Activated T-helper 2 cell treated with anti-CD3 and anti-CD28 coated beads, Interferon-gamma antibody, Interleukin-2, Interleukin-4, amounts not matched to agents 10 μg/mL and 5 μg/mL and 100 μg/mL, durations not matched to agents 14 hours and 24 hours and 36 hours (primary cell): ENCODE measurements around the gene ENTPD3. TPM values are rescaled to one million over a fixed set of nuclear protein-coding genes. Genes with fewer than 3 reads are reported as not detected.

Source experiments
- DNase-seq: peaks from one replicate; pipeline ENCODE4 v3.0.0; 2021; ENCODE audit warnings: low spot score
- H3K27ac Mint-ChIP-seq: one replicate; pipeline ENCODE4 v1.8.0; 2021; ENCODE audit warnings: mixed read lengths
- H3K27me3 Mint-ChIP-seq: one replicate; pipeline ENCODE4 v1.8.0; 2021; ENCODE audit warnings: low read depth, mixed read lengths
- H3K36me3 Mint-ChIP-seq: one replicate; pipeline ENCODE4 v1.8.0; 2021; ENCODE audit warnings: low read depth, mixed read lengths
- H3K4me1 Mint-ChIP-seq: one replicate; pipeline ENCODE4 v1.8.0; 2021; ENCODE audit warnings: low read depth, mixed read lengths
- H3K4me3 Mint-ChIP-seq: one replicate; pipeline ENCODE4 v1.8.0; 2021; ENCODE audit warnings: low read depth, mild to moderate bottlenecking, moderate library complexity, mixed read lengths
- H3K9me3 Mint-ChIP-seq: one replicate; pipeline ENCODE4 v1.8.0; 2021; ENCODE audit warnings: mixed read lengths
- intact Hi-C: fragments of 100-400 bp; cut with micrococcal nuclease; formaldehyde crosslinking; loops from one replicate; pipeline ENCODE4 v1.15.1; 2023
- total RNA-seq: library from RNA; stranded (reverse); gene quantifications from 2 replicates; pipeline ENCODE4 v1.2.3, GENCODE V29; 2022

The ENTPD3 gene
- total RNA-seq, 1 donor from 2014 or later = not detected

GRCh38 chr3:40379674-40380306 is 7.2 kb upstream of the ENTPD3 start:
- intact Hi-C loops = loop anchor here (5.0 kb wide), 1 partner anchor 42 kb away; no protein-coding TSS in a partner anchor
- H3K9me3 Mint-ChIP-seq = peaks cover 13% of the 10 kb centered on the region
- H3K27me3 Mint-ChIP-seq = no peaks in the 10 kb centered on the region
- H3K36me3 Mint-ChIP-seq = no peaks in the 10 kb centered on the region
- peaks cover 13% of the 10 kb centered on the region for H3K4me1 Mint-ChIP-seq
- H3K4me3 Mint-ChIP-seq = no peak overlapping the region
- H3K27ac Mint-ChIP-seq = no peak overlapping the region
- DNase-seq = no peak

GRCh38 chr3:40381904-40382616 is 4.9 kb upstream of the ENTPD3 start:
- no peak for DNase-seq
- Mint-ChIP-seq H3K36me3 (no peaks in the 10 kb centered on the region), H3K27me3 (peaks cover 4% of the 10 kb centered on the region), H3K4me3 (no peak overlapping the region), H3K27ac (no peak overlapping the region), H3K9me3 (peaks cover 6% of the 10 kb centered on the region), H3K4me1 (peaks cover 19% of the 10 kb centered on the region)
- intact Hi-C loops = loop anchor here (5.0 kb wide), 1 partner anchor 45 kb away; no protein-coding TSS in a partner anchor

- Mint-ChIP-seq H3K36me3 (no peaks in the 10 kb centered on the region), H3K9me3 (peaks cover 6% of the 10 kb centered on the region), H3K27ac (peak overlapping the region; percentile 6), H3K27me3 (peaks cover 7% of the 10 kb centered on the region), H3K4me1 (peaks cover 19% of the 10 kb centered on the region), H3K4me3 (no peak overlapping the region)
- DNase-seq = no peak
- intact Hi-C loops = loop anchor here (5.0 kb wide), 1 partner anchor 45 kb away; no protein-coding TSS in a partner anchor
These were observed 4.4 kb upstream of the ENTPD3 start for GRCh38 chr3:40382617-40382979.

GRCh38 chr3:40386213-40386612 is 771 bp upstream of the ENTPD3 start:
- peaks cover 25% of the 10 kb centered on the region for H3K27me3 Mint-ChIP-seq
- intact Hi-C loops = no loop called here
- H3K36me3 Mint-ChIP-seq = no peaks in the 10 kb centered on the region
- H3K9me3 Mint-ChIP-seq = no peaks in the 10 kb centered on the region
- no peak overlapping the region for H3K4me3 Mint-ChIP-seq
- peaks cover 11% of the 10 kb centered on the region for H3K4me1 Mint-ChIP-seq
- H3K27ac Mint-ChIP-seq = no peak overlapping the region
- DNase-seq = no peak

DNA sequence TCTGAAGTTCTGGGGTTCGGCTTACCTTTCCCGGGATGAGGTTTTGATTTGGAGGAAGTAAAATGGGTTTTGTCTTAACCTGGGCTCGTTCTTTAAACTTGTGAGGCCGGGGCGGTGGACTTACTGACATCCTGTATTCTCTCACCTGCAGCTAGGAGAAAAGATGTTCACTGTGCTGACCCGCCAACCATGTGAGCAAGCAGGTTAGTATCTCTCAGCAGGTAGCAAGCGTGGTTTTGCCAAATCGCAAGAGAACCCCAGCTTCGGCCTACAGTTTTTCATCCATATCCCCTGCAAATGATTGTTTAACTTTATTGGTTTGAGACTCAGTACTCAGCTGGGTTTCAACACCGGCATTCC is 891 bp downstream of the ENTPD3 start:
- H3K4me3 Mint-ChIP-seq = no peak overlapping the region
- peaks cover 6% of the 10 kb centered on the region for H3K4me1 Mint-ChIP-seq
- no peaks in the 10 kb centered on the region for H3K9me3 Mint-ChIP-seq
- peaks cover 25% of the 10 kb centered on the region for H3K27me3 Mint-ChIP-seq
- no peak for DNase-seq
- intact Hi-C loops = no loop called here
- H3K27ac Mint-ChIP-seq = no peak overlapping the region
- H3K36me3 Mint-ChIP-seq = no peaks in the 10 kb centered on the region

- Mint-ChIP-seq H3K27ac (no peak overlapping the region), H3K36me3 (no peaks in the 10 kb centered on the region)
- intact Hi-C loops = no loop called here
These were observed 9.4 kb downstream of the ENTPD3 start for GRCh38 chr3:40396406-40396805.

GRCh38 chr3:40397129-40397528 is 10.1 kb downstream of the ENTPD3 start:
- H3K9me3 Mint-ChIP-seq = no peaks in the 10 kb centered on the region
- H3K36me3 Mint-ChIP-seq = no peaks in the 10 kb centered on the region
- intact Hi-C loops = no loop called here
- H3K27me3 Mint-ChIP-seq = no peaks in the 10 kb centered on the region
- H3K27ac Mint-ChIP-seq = no peak overlapping the region
- H3K4me1 Mint-ChIP-seq = no peaks in the 10 kb centered on the region
- no peak for DNase-seq
- H3K4me3 Mint-ChIP-seq = no peak overlapping the region

More at GRCh38 chr3:40396406-40396805, 9.4 kb downstream of the ENTPD3 start:
- no peaks in the 10 kb centered on the region for H3K4me1 Mint-ChIP-seq
- no peaks in the 10 kb centered on the region for H3K27me3 Mint-ChIP-seq
- H3K9me3 Mint-ChIP-seq = no peaks in the 10 kb centered on the region
- H3K4me3 Mint-ChIP-seq = no peak overlapping the region
- DNase-seq = no peak

- DNase-seq = no peak
- Mint-ChIP-seq H3K27me3 (no peaks in the 10 kb centered on the region), H3K4me3 (no peak overlapping the region), H3K9me3 (no peaks in the 10 kb centered on the region), H3K36me3 (no peaks in the 10 kb centered on the region), H3K27ac (no peak overlapping the region), H3K4me1 (no peaks in the 10 kb centered on the region)
- intact Hi-C loops = no loop called here
These were observed 10.9 kb downstream of the ENTPD3 start for GRCh38 chr3:40397912-40398311.

- no peaks in the 10 kb centered on the region for H3K27me3 Mint-ChIP-seq
- no peak overlapping the region for H3K27ac Mint-ChIP-seq
- H3K9me3 Mint-ChIP-seq = no peaks in the 10 kb centered on the region
- DNase-seq = no peak
- intact Hi-C loops = no loop called here
- H3K4me3 Mint-ChIP-seq = no peak overlapping the region
- H3K4me1 Mint-ChIP-seq = no peaks in the 10 kb centered on the region
- no peaks in the 10 kb centered on the region for H3K36me3 Mint-ChIP-seq
These were observed 11.4 kb downstream of the ENTPD3 start for GRCh38 chr3:40398346-40398745.

GRCh38 chr3:40404591-40405198 is 17.7 kb downstream of the ENTPD3 start:
- H3K36me3 Mint-ChIP-seq = no peaks in the 10 kb centered on the region
- intact Hi-C loops = no loop called here

GRCh38 chr3:40407007-40407406 is 20.0 kb downstream of the ENTPD3 start:
- no peaks in the 10 kb centered on the region for H3K36me3 Mint-ChIP-seq
- DNase-seq = no peak
- intact Hi-C loops = no loop called here
- no peaks in the 10 kb centered on the region for H3K4me1 Mint-ChIP-seq
- no peaks in the 10 kb centered on the region for H3K27me3 Mint-ChIP-seq
- no peaks in the 10 kb centered on the region for H3K9me3 Mint-ChIP-seq
- H3K4me3 Mint-ChIP-seq = no peak overlapping the region
- no peak overlapping the region for H3K27ac Mint-ChIP-seq

More at GRCh38 chr3:40404591-40405198, 17.7 kb downstream of the ENTPD3 start:
- Mint-ChIP-seq H3K4me3 (no peak overlapping the region), H3K4me1 (no peaks in the 10 kb centered on the region), H3K27ac (no peak overlapping the region), H3K9me3 (no peaks in the 10 kb centered on the region), H3K27me3 (no peaks in the 10 kb centered on the region)
- DNase-seq = no peak

GRCh38 chr3:40407611-40408010 is 20.6 kb downstream of the ENTPD3 start:
- Mint-ChIP-seq H3K4me1 (no peaks in the 10 kb centered on the region), H3K27me3 (no peaks in the 10 kb centered on the region), H3K36me3 (no peaks in the 10 kb centered on the region), H3K27ac (no peak overlapping the region), H3K4me3 (no peak overlapping the region), H3K9me3 (no peaks in the 10 kb centered on the region)
- DNase-seq = no peak
- intact Hi-C loops = no loop called here

- intact Hi-C loops = no loop called here
- DNase-seq = no peak
- Mint-ChIP-seq H3K27ac (no peak overlapping the region), H3K4me3 (no peak overlapping the region), H3K27me3 (peaks cover 13% of the 10 kb centered on the region), H3K9me3 (no peaks in the 10 kb centered on the region), H3K36me3 (no peaks in the 10 kb centered on the region), H3K4me1 (no peaks in the 10 kb centered on the region)
These were observed 27.3 kb downstream of the ENTPD3 start for GRCh38 chr3:40414270-40414669.
